ENCODE measurements around the gene GARRE1. TPM values are rescaled to one million over a fixed set of nuclear protein-coding genes. Genes with fewer than 3 reads are reported as not detected.
"Not testable (repeated sequence)": the region's sequence is repeated elsewhere in the genome, so short reads cannot be mapped to it uniquely, and the experiment has no call there.

The GARRE1 gene
- total RNA-seq, 1 donor from 2014 or later = 20.1 TPM

- H3K9me3 ChIP-seq (ENCODE audit: insufficient read depth, low read depth, low read length) = no peaks in the 10 kb centered on the region
- TF ChIP-seq CTCF (IDR thresholded peaks at IDR 0.05; ENCODE audit: insufficient read depth, low read depth, low read length) (no peak), EZH2 (IDR thresholded peaks at IDR 0.05; ENCODE audit: insufficient read depth, low read length) (no peak)
- Mint-ChIP-seq H3K36me3 (ENCODE audit: low read depth, unreplicated experiment) (peaks cover 2% of the 10 kb centered on the region), H3K4me3 (ENCODE audit: unreplicated experiment) (no peak overlapping the region), H3K9me3 (ENCODE audit: unreplicated experiment) (no peaks in the 10 kb centered on the region), H3K27me3 (ENCODE audit: low read depth, unreplicated experiment) (no peaks in the 10 kb centered on the region), H3K27ac (ENCODE audit: unreplicated experiment) (no peak overlapping the region), H3K4me1 (ENCODE audit: low read depth, unreplicated experiment) (peaks cover 9% of the 10 kb centered on the region)
- H3K9ac ChIP-seq (ENCODE audit: low read length) = no peak overlapping the region
- no peaks in the 10 kb centered on the region for H4K20me1 ChIP-seq (ENCODE audit: insufficient read depth, low read length)
- FAIRE-seq (no peak), DNase-seq (ENCODE audit: low read depth) (no peak)
- H3K36me3 ChIP-seq (ENCODE audit: insufficient read depth, low read length) = no peaks in the 10 kb centered on the region
- no peak overlapping the region for H3K4me2 ChIP-seq (ENCODE audit: low read length)
- H3K27ac ChIP-seq (ENCODE audit: low read depth, low read length) = no peak overlapping the region
- no peak overlapping the region for H2AFZ ChIP-seq (ENCODE audit: low read depth, low read length)
- H3K4me1 ChIP-seq (ENCODE audit: insufficient read depth, low read length) = peaks cover 4% of the 10 kb centered on the region
- no peak overlapping the region for H3K4me3 ChIP-seq (ENCODE audit: insufficient read depth, low read depth, low read length)
- no peaks in the 10 kb centered on the region for H3K27me3 ChIP-seq (ENCODE audit: insufficient read depth, low read length)
- no peaks in the 10 kb centered on the region for H3K79me2 ChIP-seq (ENCODE audit: insufficient read depth, low read length)
Observed at GRCh38 chr19:34248941-34249340, 5.4 kb upstream of the GARRE1 start.

DNA sequence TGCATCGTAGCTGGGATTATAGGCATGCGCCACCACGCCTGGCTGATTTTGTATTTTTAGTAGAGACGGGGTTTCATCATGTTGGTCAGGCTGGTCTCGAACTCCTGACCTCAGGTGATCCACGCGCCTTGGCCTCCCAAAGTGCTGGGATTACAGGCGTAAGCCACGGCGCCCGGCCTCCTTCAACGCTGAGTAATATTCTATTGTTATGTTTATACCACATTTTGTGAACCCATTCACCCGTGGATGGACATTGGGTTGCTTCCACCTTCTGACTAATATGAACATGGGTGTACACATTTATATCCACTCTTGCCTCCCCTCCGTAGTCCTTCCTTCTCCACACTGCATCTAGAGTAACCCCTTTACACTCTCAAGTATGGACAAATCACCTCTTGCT is 1.2 kb upstream of the GARRE1 start:
- not testable (repeated sequence) for H2AFZ ChIP-seq (ENCODE audit: low read depth, low read length); H3K4me3 ChIP-seq (ENCODE audit: insufficient read depth, low read depth, low read length); H3K27ac Mint-ChIP-seq (ENCODE audit: unreplicated experiment); H3K27me3 Mint-ChIP-seq (ENCODE audit: low read depth, unreplicated experiment); H3K36me3 Mint-ChIP-seq (ENCODE audit: low read depth, unreplicated experiment); H3K9ac ChIP-seq (ENCODE audit: low read length); H3K27ac ChIP-seq (ENCODE audit: low read depth, low read length); H3K36me3 ChIP-seq (ENCODE audit: insufficient read depth, low read length); DNase-seq (ENCODE audit: low read depth); H3K9me3 Mint-ChIP-seq (ENCODE audit: unreplicated experiment); H3K27me3 ChIP-seq (ENCODE audit: insufficient read depth, low read length); H3K4me2 ChIP-seq (ENCODE audit: low read length); FAIRE-seq; H3K9me3 ChIP-seq (ENCODE audit: insufficient read depth, low read depth, low read length); H3K4me1 Mint-ChIP-seq (ENCODE audit: low read depth, unreplicated experiment); H4K20me1 ChIP-seq (ENCODE audit: insufficient read depth, low read length)
- Histone ChIP-seq H3K79me2 (ENCODE audit: insufficient read depth, low read length) (peaks cover 35% of the 10 kb centered on the region), H3K4me1 (ENCODE audit: insufficient read depth, low read length) (peaks cover 14% of the 10 kb centered on the region)
- peak overlapping the region; percentile 94 for H3K4me3 Mint-ChIP-seq (ENCODE audit: unreplicated experiment)

DNA sequence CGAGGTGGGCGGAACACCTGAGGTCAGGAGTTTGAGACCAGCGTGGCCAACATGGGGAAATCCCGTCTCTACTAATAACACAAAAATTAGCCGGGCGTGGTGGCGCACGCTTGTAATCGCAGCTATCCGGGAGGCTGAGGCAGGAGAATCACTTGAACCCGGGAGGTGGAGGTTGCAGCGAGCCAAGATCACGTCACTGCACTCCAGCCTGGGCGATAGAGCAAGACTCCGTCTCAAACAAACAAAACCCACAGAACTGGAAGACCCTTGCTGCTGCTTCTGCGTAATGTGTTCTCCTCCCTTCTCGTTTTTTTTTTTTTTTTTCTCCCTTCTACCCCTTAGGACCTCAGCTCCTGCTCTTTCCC is 691 bp upstream of the GARRE1 start:
- H4K20me1 ChIP-seq (ENCODE audit: insufficient read depth, low read length); H3K27me3 ChIP-seq (ENCODE audit: insufficient read depth, low read length); H3K9me3 ChIP-seq (ENCODE audit: insufficient read depth, low read depth, low read length); DNase-seq (ENCODE audit: low read depth); H3K36me3 Mint-ChIP-seq (ENCODE audit: low read depth, unreplicated experiment); H3K4me1 Mint-ChIP-seq (ENCODE audit: low read depth, unreplicated experiment); H3K9me3 Mint-ChIP-seq (ENCODE audit: unreplicated experiment); H3K27me3 Mint-ChIP-seq (ENCODE audit: low read depth, unreplicated experiment); H3K36me3 ChIP-seq (ENCODE audit: insufficient read depth, low read length); FAIRE-seq: not testable (repeated sequence)
- H3K27ac ChIP-seq (ENCODE audit: low read depth, low read length) = peak overlapping the region; percentile 77
- H3K4me1 ChIP-seq (ENCODE audit: insufficient read depth, low read length) = peaks cover 14% of the 10 kb centered on the region
- peak overlapping the region; percentile 80 for H3K9ac ChIP-seq (ENCODE audit: low read length)
- peak overlapping the region; percentile 67 for H3K27ac Mint-ChIP-seq (ENCODE audit: unreplicated experiment)
- H3K79me2 ChIP-seq (ENCODE audit: insufficient read depth, low read length) = peaks cover 39% of the 10 kb centered on the region
- peak overlapping the region; percentile 72 for H2AFZ ChIP-seq (ENCODE audit: low read depth, low read length)
- peak overlapping the region; percentile 84 for H3K4me3 ChIP-seq (ENCODE audit: insufficient read depth, low read depth, low read length)
- H3K4me2 ChIP-seq (ENCODE audit: low read length) = peak overlapping the region; percentile 83
- H3K4me3 Mint-ChIP-seq (ENCODE audit: unreplicated experiment) = peak overlapping the region; percentile 94
